Right lobe of liver (tissue), 6 donors: ENCODE data around the gene SLC6A3. TPM values are rescaled to one million over a fixed set of nuclear protein-coding genes. Genes with fewer than 3 reads are reported as not detected.
A peak's percentile ranks its signal among the peaks of the same experiment; 100 is the strongest.

ENCODE experiments used
- ATAC-seq, 4 donors: fragments of 200-7000 bp; cut with Tn5 transposase; one replicate each; pipeline ENCODE4 v1.9.1; 2020; ENCODE audit warnings: mild to moderate bottlenecking in 4 of 4, moderate library complexity in 4 of 4
- DNase-seq, 3 donors: peaks; one replicate each; pipeline ENCODE4 v3.0.0-alpha.2; 2020
- H3K27ac ChIP-seq, 3 donors: fragments of 200-600 bp; one replicate each; pipeline ENCODE4 v1.8.0; 2022
- H3K27me3 ChIP-seq, 2 donors: fragments of 200-600 bp; one replicate each; pipeline ENCODE4 v1.8.0; 2022
- H3K36me3 ChIP-seq, 4 donors: fragments of 200-600 bp; sonication (generic) in 1 of 4; one replicate each; pipeline versions ENCODE4 v1.5.1 to v1.8.0; 2017 to 2022; ENCODE audit warnings: control low read depth in 1 of 4
- H3K4me1 ChIP-seq, 4 donors: fragments of 200-600 bp; sonication (generic) in 1 of 4; one replicate each; pipeline versions ENCODE4 v1.5.1 to v1.8.0; 2017 to 2022; ENCODE audit warnings: control low read depth in 1 of 4
- H3K4me3 ChIP-seq, 3 donors: fragments of 200-600 bp; one replicate each; pipeline ENCODE4 v1.8.0; 2022
- H3K9me3 ChIP-seq, 4 donors: fragments of 200-600 bp; sonication (generic) in 1 of 4; one replicate each; pipeline versions ENCODE4 v1.5.1 to v1.8.0; 2017 to 2022; ENCODE audit warnings: control low read depth in 1 of 4
- POLR2A ChIP-seq: fragments of 450-650 bp; IDR thresholded peaks from one replicate; pipeline ENCODE4 v1.6.1; 2017; ENCODE audit warnings: antibody characterized with exemption, mild to moderate bottlenecking
- WGBS: methylation state at CpG from one replicate; pipeline ENCODE4 v1.1.6; 2018; ENCODE audit warnings: low coverage, low lambda C conversion rate; ENCODE audit not compliant: insufficient coverage; ENCODE audit errors: missing lambda C conversion rate; 5-methylcytosine and 5-hydroxymethylcytosine counted together
- intact Hi-C, 2 donors: fragments of 100-400 bp; cut with DNase I; formaldehyde crosslinking; loops; one replicate each; pipeline versions ENCODE4 v1.11.2 to v1.14.1; 2022
- total RNA-seq, 6 experiments: library from RNA; depleted of rRNA in 2 of 6; stranded (reverse); fragments of >200 nt in 2 of 6; fragmentation: NEBNext Ultra II Directional in 3 of 6; extraction: Animal tissue kit (Norgen Biotek cat#: 25700) in 3 of 6; gene quantifications; one replicate each; pipeline versions ENCODE4 v1.1.0 to v1.2.4, GENCODE V29; 2016 to 2023
- TF ChIP-seq, protein P1 (sequence below), 4 donors: fragments of 200-600 bp in 3 of 4; fragments of 450-650 bp in 1 of 4; IDR thresholded peaks; one replicate each; pipeline versions ENCODE4 v1.5.1 to v1.8.0; 2016 to 2022; ENCODE audit warnings: antibody characterized with exemption in 4 of 4, mild to moderate bottlenecking in 2 of 4
- donor health status: DM: no; HTN: yes; CAD: no.
- donor health status: DM: no; HTN: no; CAD: no.
- donor health status: DM: no; HTN: no; CAD: no.
- donor health status: DM: no; HTN: yes; CAD: no.
- donor health status: DM: no; HTN: yes; CAD: no.

Gene SLC6A3
- total RNA-seq, 6 experiments from 2014 or later = not detected

DNA sequence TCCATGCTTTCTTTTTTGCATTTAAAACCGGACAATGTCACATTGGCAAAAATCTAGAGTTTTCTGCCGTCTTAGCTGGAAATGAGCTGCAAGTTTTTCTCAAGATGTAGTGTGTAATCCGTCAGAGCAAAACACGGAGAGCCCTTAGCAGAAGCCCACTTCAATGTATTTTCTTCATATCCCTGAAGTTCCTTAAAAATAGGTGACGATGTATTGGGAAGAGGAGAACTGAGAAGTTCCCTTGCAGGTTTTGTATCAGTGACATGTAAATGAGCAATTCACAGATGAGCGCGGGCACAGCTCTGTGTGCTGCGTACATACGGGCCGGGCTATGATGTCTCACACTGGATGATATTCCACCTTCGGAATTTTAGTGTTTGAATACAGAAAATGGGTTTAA, 85.5 kb downstream of the SLC6A3 start:
- ATAC-seq (no peak), DNase-seq (peak in 1 of 3 donors; percentile 14)
- H3K9me3 ChIP-seq = no peaks in the 10 kb centered on the region
- no peak overlapping the region for H3K27ac ChIP-seq
- peaks cover 0 to 3% of the 10 kb centered on the region in 2 donors for H3K27me3 ChIP-seq
- intact Hi-C loops = no loop called here
- H3K36me3 ChIP-seq = no peaks in the 10 kb centered on the region
- TF ChIP-seq, protein P1, sequence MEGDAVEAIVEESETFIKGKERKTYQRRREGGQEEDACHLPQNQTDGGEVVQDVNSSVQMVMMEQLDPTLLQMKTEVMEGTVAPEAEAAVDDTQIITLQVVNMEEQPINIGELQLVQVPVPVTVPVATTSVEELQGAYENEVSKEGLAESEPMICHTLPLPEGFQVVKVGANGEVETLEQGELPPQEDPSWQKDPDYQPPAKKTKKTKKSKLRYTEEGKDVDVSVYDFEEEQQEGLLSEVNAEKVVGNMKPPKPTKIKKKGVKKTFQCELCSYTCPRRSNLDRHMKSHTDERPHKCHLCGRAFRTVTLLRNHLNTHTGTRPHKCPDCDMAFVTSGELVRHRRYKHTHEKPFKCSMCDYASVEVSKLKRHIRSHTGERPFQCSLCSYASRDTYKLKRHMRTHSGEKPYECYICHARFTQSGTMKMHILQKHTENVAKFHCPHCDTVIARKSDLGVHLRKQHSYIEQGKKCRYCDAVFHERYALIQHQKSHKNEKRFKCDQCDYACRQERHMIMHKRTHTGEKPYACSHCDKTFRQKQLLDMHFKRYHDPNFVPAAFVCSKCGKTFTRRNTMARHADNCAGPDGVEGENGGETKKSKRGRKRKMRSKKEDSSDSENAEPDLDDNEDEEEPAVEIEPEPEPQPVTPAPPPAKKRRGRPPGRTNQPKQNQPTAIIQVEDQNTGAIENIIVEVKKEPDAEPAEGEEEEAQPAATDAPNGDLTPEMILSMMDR (IDR thresholded peaks at IDR 0.05) = no peak
- no peak for TF ChIP-seq POLR2A
- H3K4me1 ChIP-seq = no peaks in the 10 kb centered on the region
- no peak overlapping the region for H3K4me3 ChIP-seq
- 58% methylated on average over 8 of the region's 11 CpGs for WGBS

DNA sequence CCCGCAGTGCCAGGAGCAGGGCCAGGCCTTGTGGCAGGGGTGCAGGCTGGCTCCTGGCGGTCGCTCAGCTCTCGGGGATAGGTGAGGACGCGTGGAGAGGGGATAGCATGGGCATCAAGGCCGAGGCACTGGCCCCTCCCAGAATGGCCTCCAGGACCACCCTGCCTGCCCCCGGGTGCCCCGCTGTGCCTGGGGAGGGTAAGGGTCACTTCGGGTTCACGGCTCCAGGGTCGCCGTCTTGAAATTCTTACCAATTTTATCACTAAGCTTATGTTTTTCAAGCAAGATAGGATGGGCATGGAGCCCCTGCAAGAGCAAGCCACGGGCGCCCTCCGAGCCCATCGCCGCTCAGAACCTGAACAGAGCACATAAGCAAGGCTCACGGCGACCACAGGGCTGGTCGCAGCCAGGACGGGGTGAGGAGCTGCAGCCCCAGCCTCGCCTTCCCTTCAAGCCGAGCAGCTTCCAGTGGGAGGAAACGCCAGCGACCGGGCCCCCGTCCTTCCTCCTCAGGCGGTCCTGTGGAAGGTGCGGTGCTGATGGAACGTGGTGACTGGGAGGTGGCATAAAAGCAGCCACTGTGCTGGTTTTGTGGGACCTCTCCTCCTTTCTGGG, 86.1 kb downstream of the SLC6A3 start:
- intact Hi-C loops = no loop called here
- Histone ChIP-seq H3K27ac (no peak overlapping the region), H3K9me3 (no peaks in the 10 kb centered on the region), H3K4me3 (no peak overlapping the region), H3K27me3 (peaks cover 0 to 3% of the 10 kb centered on the region in 2 donors), H3K36me3 (no peaks in the 10 kb centered on the region), H3K4me1 (no peaks in the 10 kb centered on the region)
- ATAC-seq (no peak), DNase-seq (peak in 1 of 3 donors; percentile 37)
- 80% methylated on average over 1 of the region's 31 CpGs for WGBS
- no peak for TF ChIP-seq POLR2A
- TF ChIP-seq, protein P1 (IDR thresholded peaks at IDR 0.05) = no peak

DNA sequence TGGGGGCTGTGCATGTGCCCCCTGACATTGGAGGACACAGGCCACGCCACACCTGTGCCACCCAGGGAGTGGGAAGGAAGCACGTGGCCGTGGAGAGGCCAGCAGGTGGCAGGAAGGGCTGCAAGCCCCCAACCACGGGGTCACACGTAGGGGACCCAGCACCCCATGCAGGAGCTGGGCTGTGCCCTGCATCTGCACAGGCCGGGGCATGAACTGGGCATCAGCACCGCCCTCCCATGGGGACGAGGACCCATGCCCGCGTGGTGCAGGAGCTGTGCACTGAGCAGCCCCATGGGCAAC, 86.6 kb downstream of the SLC6A3 start:
- 82% methylated on average over 4 of the region's 10 CpGs for WGBS
- ATAC-seq = peak in 1 of 4 donors; percentile 14
- intact Hi-C loops = no loop called here
- TF ChIP-seq, protein P1 (IDR thresholded peaks at IDR 0.05) = no peak
- no peak for TF ChIP-seq POLR2A
- Histone ChIP-seq H3K27me3 (peaks cover 0 to 3% of the 10 kb centered on the region in 2 donors), H3K27ac (no peak overlapping the region), H3K36me3 (no peaks in the 10 kb centered on the region), H3K4me1 (no peaks in the 10 kb centered on the region), H3K9me3 (no peaks in the 10 kb centered on the region), H3K4me3 (no peak overlapping the region)
- peak in 1 of 3 donors; percentile 42 for DNase-seq

DNA sequence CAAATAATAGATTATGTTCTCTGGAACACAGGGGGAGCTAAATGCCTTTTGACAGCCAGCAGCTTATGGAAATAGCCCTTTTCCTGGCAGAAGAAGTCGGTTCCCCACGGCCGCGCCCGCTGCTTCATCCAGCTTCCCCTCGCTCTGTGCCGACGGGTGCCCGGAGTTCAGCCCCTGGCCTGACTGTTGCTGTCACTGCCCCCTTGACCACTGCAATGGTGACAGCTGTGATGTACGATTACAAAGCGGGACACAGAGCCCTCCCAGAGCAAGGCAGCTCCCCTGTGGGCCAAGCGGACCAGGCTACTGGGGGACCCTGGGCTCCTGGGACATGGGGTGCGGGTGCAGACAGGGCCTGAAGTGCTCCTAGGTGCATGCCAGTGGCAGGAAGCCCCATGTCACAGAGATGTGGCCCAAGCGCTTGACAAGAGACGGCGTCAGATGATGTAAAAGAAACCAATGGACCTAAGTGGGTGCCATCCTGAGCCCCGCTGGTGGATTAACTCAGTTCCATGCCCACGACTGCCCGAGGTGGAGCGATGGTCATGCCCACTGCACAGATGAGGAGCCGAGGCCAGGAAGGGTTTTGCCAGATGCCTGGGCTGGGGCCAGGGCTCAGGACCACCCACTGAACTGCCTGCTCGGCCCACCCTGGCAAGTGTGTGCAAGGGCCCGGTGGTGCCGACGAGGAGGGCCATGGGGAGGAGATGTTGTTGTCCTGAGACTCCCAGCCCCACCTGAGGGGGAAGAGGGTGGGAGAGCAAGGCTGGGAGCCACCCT, 87.1 kb downstream of the SLC6A3 start:
- TF ChIP-seq, protein P1 (IDR thresholded peaks at IDR 0.05) = no peak
- no peak overlapping the region for H3K27ac ChIP-seq
- no peaks in the 10 kb centered on the region for H3K4me1 ChIP-seq
- no peaks in the 10 kb centered on the region for H3K36me3 ChIP-seq
- DNase-seq = peak in 1 of 3 donors; percentile 37
- no peaks in the 10 kb centered on the region for H3K9me3 ChIP-seq
- ATAC-seq = no peak
- intact Hi-C loops = no loop called here
- H3K27me3 ChIP-seq = no peaks in the 10 kb centered on the region
- no peak overlapping the region for H3K4me3 ChIP-seq
- 80% methylated on average over 1 of the region's 25 CpGs for WGBS
